Hepatic stellate cell (primary cell): ENCODE results near the gene TMEM121.

Source experiments
- DNase-seq: peaks from one replicate; pipeline ENCODE4 v3.0.0; 2011; ENCODE audit warnings: low spot score

Gene TMEM121

GRCh38 chr14:105498430-105499255, 27.7 kb upstream of the TMEM121 start:
- DNase-seq = no peak

DNA sequence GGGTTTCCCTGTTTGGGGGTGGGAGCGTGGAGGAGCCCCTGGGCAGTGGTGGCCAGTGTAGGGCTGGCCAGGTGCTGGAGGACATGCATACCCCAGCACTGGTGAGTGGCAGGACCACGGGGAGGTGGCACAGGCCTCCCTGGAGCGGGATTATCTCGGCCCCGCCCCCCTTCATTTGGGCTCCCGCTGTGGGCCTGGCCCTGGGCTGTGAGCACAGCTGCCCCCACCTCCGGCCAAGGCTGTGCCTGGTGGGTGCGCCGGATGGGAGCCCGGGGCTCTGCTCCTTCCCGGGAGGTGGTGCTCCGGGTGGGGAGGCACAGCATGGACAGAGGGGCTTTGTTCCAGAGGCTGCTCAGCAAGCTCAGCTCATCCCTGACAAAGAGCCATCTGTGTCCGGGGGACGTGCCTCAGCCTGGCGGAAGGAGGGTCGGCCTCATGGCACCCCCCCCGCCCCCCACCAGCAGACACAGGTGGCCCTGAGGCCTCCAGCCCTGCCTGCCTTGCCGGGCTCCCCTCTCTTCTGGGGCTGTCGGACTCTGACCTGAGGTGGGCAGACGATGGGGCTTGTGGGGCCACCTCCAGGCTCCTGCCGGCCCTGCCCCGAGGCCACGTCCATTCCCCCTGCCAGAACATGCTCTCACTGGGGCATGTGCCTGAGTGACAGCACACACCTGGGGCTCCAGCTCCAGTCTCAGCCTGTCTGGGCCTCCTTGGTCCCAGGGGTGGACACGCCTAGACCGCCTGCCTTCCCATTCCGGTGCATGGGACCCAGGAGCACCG, 26.9 kb upstream of the TMEM121 start:
- DNase-seq = no peak

DNA sequence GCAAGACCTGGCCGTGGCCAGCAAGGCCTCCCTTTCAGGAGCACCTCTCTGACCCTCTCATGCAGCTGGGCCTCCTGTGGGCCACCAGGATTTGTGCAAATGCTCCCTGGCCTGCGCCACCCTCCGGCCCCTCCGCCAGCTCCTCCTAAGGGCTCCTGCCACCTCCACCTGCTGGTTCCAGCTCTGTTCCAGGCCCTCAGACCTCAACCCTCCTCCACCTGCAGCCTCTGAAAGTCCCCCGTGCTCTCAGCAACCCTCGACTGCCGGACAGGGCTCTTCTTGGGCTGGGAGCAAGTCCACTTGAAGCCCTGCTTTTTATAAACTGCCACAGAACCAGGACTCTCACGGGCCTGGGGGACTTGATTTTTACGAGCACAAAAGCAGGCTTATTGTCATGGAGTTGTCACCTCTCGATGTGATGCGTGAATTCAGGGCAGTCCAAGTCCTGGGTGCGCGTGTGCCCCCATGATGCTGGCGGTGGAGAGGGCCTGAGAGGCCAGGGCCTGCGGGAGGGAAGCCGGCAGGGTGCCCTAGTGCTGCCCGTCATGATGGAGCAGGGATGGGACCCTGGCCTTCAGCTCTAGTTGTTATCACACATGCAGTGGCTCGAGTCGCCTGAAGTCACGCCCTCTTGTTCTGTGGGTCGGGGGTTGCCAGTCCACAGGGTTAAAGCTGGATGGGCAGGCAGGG, 26.2 kb upstream of the TMEM121 start:
- no peak for DNase-seq

GRCh38 chr14:105500726-105501101, 25.7 kb upstream of the TMEM121 start:
- no peak for DNase-seq

DNA sequence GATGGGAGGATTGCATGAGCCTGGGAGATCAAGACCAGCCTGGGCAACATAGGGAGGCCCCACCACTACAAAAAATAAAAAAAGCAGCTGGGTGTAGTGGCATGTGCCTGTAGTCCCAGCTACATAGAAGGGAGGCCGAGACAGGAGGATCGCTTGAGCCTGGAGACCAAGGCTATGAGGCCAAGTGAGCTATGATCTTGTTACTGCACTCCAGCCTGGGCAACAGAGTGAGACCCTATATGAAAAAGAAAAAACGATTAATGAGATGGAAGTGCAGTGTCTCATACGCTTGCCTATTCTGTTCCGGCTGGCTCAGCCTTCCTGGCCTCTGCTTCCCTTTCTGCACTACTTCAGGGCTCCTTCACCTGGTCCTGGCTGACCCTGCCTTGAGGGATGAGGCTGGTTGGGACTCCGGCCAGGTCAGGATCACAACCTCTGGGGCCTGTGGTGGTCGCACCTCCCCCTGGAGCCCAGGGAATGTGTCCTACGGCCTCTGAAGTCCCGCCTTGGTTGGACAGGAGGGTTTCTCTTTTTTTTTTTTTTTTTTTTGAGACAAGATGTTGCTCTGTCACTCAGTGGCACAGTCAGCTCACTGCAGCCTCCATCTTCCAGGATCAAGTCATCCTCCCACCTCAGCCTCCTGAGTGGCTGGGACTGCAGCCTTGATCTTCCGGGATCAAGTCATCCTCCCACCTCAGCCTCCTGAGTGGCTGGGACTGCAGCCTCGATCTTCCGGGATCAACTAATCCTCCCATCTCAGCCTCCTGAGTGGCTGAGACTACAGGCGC, 24.7 kb upstream of the TMEM121 start:
- DNase-seq = no peak

- no peak for DNase-seq
These were observed 23.7 kb upstream of the TMEM121 start for GRCh38 chr14:105502446-105503295.

GRCh38 chr14:105503296-105503640, 23.1 kb upstream of the TMEM121 start:
- DNase-seq = no peak

- no peak for DNase-seq
These were observed 22.3 kb upstream of the TMEM121 start for GRCh38 chr14:105503935-105504692.

DNA sequence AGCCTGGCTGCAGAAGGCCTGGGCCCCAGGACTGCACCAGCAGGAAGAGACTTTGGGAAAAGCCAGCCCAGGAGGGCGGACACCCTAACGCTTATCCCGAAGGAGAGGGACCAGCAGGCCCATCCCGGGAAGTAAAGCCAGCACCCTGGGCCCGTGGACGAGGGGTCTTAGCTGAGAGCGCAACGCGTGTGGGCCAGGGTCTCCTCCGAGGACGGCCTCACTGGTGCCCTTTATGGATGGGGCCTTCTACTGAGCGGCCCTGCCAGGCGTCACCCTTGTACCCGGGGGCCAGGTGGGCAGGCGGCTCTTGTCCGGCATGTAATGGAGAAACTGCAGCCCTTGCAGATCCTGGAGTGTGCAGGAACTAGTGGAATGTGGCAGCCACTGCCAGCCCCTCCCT, 21.3 kb upstream of the TMEM121 start:
- no peak for DNase-seq

GRCh38 chr14:105507247-105507646, 19.1 kb upstream of the TMEM121 start:
- DNase-seq = no peak

DNA sequence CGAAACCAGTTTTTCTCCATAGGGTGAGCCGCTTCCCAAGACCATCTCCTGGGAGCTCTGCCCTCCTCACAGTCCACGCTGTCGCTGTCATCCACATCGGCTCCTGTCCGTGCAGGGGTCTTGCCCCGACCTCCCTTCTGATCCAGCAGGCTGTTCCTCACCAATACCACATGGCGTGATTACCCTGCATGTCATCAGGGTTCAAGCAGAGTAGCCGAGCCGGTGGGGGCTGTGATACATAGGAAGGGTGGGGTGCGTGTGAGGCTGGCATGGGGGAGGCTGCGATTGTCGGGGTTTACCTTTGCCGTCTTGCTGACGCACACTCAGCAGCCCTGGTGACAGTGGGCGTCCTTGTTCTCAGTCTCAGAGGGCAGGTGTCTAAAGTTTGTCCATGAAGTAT, 18.3 kb upstream of the TMEM121 start:
- no peak for DNase-seq

GRCh38 chr14:105508601-105509000, 17.8 kb upstream of the TMEM121 start:
- no peak for DNase-seq

DNA sequence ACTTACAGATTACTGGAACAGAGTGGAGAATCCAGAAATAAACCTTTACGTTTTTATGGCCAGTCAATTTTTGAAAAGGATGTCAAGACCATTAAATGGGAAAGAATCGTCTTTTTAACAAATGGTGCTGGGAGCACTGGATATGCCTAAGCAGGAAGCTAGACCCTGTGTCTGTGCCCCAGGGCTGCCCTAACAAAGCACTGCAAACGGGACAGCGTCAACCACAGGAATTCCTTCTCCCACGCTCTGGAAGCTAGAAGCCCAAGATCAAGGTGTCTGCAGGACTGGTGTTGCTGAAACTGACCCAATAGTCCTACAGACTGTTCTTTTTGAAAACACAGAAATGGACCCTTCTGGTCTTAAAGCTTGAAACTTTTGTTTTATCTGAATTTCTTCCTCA, 9.3 kb upstream of the TMEM121 start:
- DNase-seq = no peak

- DNase-seq = no peak
These were observed 6.3 kb upstream of the TMEM121 start for GRCh38 chr14:105519946-105520698.

- no peak for DNase-seq
These were observed 1.1 kb upstream of the TMEM121 start for GRCh38 chr14:105525326-105525725.

DNA sequence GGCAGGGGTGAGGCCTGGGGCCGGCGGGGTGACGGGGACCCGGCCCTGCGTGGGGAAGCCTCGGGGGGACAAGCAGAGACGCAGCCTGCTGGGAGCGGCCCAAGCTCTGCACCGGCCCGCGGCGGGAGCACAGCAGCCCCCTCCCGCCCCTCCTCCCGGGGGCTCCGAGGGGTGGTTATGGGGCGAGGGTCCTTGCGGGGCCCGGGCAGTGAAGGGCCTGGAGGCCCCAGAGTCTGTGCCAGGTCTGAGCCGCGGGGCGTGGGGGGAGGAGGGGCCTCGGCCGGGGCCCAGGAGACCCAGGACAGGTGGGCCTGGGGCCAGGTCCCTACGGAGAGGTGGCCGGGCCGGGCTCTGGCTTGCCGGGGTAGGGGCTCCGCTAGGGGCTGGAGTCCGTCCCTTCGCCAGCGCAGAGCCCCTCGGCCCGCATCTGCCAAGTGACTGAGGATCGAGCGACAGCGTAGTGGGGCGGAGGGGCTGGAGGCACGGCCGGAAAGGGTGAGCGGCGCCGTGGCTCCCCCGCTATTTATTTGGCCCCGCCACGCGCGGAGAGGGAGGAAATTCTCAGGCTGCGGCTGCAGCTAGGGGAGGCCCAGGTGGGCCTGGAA, 495 bp downstream of the TMEM121 start:
- no peak for DNase-seq

DNA sequence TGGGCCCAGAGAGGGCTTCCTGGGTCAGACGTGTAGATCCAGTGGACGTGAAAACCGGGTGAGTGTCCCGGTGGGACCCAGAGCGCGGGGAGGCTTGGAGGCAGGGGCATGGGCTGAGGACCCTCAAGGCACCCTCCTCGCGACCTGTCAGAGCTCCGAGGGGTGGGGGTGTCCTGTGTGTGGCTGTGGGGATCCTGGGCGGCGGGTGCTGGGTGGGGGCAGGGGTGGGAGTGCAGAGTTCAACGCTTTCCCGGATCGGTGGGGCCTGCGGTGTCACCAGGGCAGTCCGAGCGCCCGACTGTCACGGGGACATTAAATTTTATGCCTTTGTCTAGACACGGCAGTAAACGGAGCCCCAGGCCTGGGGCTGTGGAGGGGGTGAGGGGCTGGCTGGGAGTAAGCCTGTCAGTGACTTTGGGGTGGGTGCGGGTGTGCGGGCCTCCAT, 1.0 kb downstream of the TMEM121 start:
- no peak for DNase-seq

DNA sequence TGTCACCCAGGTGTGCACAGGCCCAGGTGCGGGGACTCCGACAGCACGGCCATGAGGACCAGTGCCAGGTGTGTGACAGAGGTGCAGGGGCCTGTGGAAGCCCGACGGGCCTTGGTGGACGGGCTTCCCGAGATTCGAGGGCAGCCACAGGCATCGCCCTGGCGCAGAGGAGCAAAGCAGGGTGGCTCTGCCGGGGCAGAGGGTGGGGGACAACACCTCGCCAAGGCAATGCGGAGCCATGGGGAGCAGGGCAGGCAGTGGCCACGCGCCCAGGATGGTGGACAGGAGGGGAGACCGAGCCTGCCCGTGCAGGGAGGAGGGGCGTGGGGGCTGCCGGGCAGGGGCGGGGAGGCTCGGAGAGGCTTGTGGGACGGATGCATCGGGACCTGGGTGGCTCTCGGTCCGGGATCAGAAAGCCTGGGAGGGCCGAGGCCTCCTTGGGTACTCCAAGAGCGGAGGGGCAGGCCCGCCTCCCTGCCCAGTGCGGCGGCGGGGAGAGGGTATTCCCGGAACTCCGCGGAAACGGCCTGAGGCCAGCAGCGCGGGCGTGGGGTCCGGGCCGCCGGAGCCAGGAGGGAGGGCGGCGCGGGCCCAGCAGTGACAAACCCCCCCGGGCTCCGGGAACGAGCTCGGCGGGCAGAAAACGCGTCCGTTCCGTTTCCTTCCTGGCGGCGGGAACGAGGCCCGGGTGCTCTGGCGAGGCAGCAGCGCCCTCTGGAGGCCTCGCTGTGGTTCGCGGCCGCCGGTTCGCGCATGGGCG, 1.6 kb downstream of the TMEM121 start:
- DNase-seq = peak; percentile 96
